Activated T-helper 17 cell treated with anti-CD3 and anti-CD28 coated beads, Interleukin-2, amount 50 U/mL, for 72 hours (primary cell): Measurements from ENCODE around the gene MSX1. TPM values are rescaled to one million over a fixed set of nuclear protein-coding genes. Genes with fewer than 3 reads are reported as not detected.

Experiments used
- ATAC-seq: fragments of 150-1000 bp; cut with Tn5 transposase; replicated peaks from 2 replicates; pipeline ENCODE4 v1.10.0; 2021; ENCODE audit warnings: mild to moderate bottlenecking, moderate library complexity
- H3K27ac Mint-ChIP-seq: one replicate; pipeline ENCODE4 v1.8.0; 2022; ENCODE audit warnings: mixed read lengths
- H3K27me3 Mint-ChIP-seq: one replicate; pipeline ENCODE4 v1.8.0; 2022; ENCODE audit warnings: mixed read lengths
- H3K36me3 Mint-ChIP-seq: one replicate; pipeline ENCODE4 v1.8.0; 2022; ENCODE audit warnings: low read depth, mild to moderate bottlenecking, mixed read lengths
- H3K4me1 Mint-ChIP-seq: one replicate; pipeline ENCODE4 v1.8.0; 2022; ENCODE audit warnings: mixed read lengths
- H3K4me3 Mint-ChIP-seq: one replicate; pipeline ENCODE4 v1.8.0; 2022; ENCODE audit warnings: mild to moderate bottlenecking, mixed read lengths
- H3K9me3 Mint-ChIP-seq: one replicate; pipeline ENCODE4 v1.8.0; 2022; ENCODE audit warnings: mixed read lengths
- total RNA-seq, 2 donors: library from RNA; stranded (reverse); gene quantifications; one replicate each; pipeline ENCODE4 v1.2.3, GENCODE V29; 2022

MSX1 gene
- total RNA-seq, 2 donors from 2014 or later, result not detected

GRCh38 chr4:4831266-4831665, 28.2 kb upstream of the MSX1 start:
- Mint-ChIP-seq H3K9me3 (peaks cover 9% of the 10 kb centered on the region), H3K4me1 (no peaks in the 10 kb centered on the region), H3K36me3 (no peaks in the 10 kb centered on the region), H3K4me3 (no peak overlapping the region), H3K27ac (no peak overlapping the region), H3K27me3 (peaks cover 21% of the 10 kb centered on the region)
- ATAC-seq, result no peak

- H3K36me3 Mint-ChIP-seq, result no peaks in the 10 kb centered on the region
- no peak for ATAC-seq
- no peak overlapping the region for H3K4me3 Mint-ChIP-seq
- peaks cover 21% of the 10 kb centered on the region for H3K27me3 Mint-ChIP-seq
- H3K27ac Mint-ChIP-seq, result no peak overlapping the region
- H3K9me3 Mint-ChIP-seq, result peaks cover 9% of the 10 kb centered on the region
- H3K4me1 Mint-ChIP-seq, result no peaks in the 10 kb centered on the region
These were observed 27.6 kb upstream of the MSX1 start for GRCh38 chr4:4831825-4832224.

DNA sequence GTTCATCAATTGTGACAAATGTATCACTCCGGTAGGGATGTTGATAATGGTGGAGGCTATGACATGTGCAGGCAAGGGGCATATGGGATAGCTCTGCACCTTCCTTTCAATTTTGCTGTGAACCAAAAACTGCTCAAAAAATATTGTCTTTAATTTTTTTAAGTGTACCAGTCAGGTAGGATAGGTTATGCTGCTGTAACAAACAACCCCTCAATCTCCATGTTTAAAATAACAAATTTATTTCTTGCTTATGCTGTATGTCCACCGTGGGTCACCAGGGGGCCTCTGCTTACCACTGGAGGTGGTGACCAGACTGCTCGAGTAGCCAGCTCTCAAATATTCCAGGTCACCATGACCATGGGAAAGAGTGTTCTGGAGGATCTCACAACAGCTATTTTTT, 23.4 kb upstream of the MSX1 start:
- H3K4me3 Mint-ChIP-seq, result no peak overlapping the region
- no peaks in the 10 kb centered on the region for H3K36me3 Mint-ChIP-seq
- H3K9me3 Mint-ChIP-seq, result peaks cover 9% of the 10 kb centered on the region
- H3K27me3 Mint-ChIP-seq, result peaks cover 23% of the 10 kb centered on the region
- H3K4me1 Mint-ChIP-seq, result no peaks in the 10 kb centered on the region
- no peak for ATAC-seq
- no peak overlapping the region for H3K27ac Mint-ChIP-seq

DNA sequence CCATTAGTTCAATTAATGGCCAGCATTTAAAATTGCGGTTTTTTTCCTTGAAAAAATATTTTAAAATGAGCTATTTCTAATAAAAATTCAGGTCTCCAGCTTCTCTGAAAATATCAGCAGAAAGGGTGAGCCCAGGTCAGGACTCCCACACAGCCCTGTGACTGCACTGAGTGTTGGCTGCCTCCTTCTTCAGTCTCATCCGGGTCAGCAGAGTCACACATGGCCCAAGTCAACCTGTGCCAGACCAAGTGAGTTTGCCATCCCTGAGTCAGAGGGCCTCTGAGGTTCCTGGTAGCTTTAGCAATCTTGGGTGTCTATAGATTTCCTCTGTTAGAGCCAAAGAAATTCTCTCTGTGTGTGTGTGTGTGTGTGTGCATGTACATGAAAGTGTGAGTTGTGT, 22.1 kb upstream of the MSX1 start:
- H3K4me3 Mint-ChIP-seq, result no peak overlapping the region
- peaks cover 20% of the 10 kb centered on the region for H3K27me3 Mint-ChIP-seq
- ATAC-seq, result no peak
- no peak overlapping the region for H3K27ac Mint-ChIP-seq
- H3K4me1 Mint-ChIP-seq, result no peaks in the 10 kb centered on the region
- H3K9me3 Mint-ChIP-seq, result peaks cover 9% of the 10 kb centered on the region
- no peaks in the 10 kb centered on the region for H3K36me3 Mint-ChIP-seq

GRCh38 chr4:4838051-4838935, 21.2 kb upstream of the MSX1 start:
- Mint-ChIP-seq H3K4me1 (peaks cover 5% of the 10 kb centered on the region), H3K4me3 (no peak overlapping the region), H3K9me3 (peaks cover 9% of the 10 kb centered on the region), H3K27ac (no peak overlapping the region), H3K27me3 (peaks cover 20% of the 10 kb centered on the region), H3K36me3 (no peaks in the 10 kb centered on the region)
- no peak for ATAC-seq

DNA sequence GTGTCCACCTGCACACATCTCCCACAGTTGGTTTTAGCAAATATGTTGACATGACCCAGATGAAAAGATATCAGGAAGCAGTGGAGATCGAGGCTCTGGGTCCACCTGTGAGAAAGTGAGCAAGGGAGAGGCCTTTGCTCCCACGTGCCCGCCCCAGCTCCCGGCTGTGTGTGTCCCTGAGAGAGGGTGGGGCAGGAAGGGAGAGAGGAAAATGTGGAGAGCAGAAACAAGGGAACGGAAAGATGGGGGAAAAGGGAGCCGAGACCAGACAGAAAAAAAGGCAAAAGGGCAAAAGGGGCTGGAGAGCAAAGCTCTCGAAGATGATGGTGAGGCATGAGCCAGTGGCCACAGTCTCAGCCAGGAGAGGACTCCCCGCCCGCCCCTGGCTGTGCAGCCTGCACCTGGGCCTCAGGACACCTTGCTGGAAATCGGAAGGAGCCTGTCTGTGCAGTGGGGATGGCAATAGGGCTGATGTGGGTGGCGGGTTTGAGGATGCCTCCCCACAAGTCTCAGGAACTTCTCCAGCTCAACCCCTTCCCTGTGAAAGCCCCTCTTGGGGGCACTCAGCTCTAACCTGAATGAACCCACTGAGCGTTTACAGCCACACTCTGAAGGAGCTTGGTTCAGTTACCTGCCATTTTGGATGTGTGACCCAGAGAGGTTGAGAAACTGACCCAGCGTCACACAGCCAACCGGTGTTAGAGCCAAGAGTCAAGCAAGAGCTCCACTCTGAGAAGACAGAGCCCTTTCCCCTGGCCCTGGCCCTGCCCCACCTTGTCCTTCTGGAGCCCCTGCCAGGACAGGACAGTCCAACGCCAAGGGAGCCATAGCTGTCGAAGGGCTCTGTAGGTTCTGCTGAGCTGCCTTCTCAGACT, 20.3 kb upstream of the MSX1 start:
- no peaks in the 10 kb centered on the region for H3K36me3 Mint-ChIP-seq
- no peak overlapping the region for H3K27ac Mint-ChIP-seq
- H3K4me3 Mint-ChIP-seq, result no peak overlapping the region
- no peak for ATAC-seq
- H3K9me3 Mint-ChIP-seq, result peaks cover 4% of the 10 kb centered on the region
- peaks cover 14% of the 10 kb centered on the region for H3K27me3 Mint-ChIP-seq
- peaks cover 5% of the 10 kb centered on the region for H3K4me1 Mint-ChIP-seq

- no peak overlapping the region for H3K27ac Mint-ChIP-seq
- no peak overlapping the region for H3K4me3 Mint-ChIP-seq
- no peak for ATAC-seq
- peaks cover 1% of the 10 kb centered on the region for H3K9me3 Mint-ChIP-seq
- H3K27me3 Mint-ChIP-seq, result peaks cover 17% of the 10 kb centered on the region
- peaks cover 5% of the 10 kb centered on the region for H3K4me1 Mint-ChIP-seq
- H3K36me3 Mint-ChIP-seq, result no peaks in the 10 kb centered on the region
These were observed 19.1 kb upstream of the MSX1 start for GRCh38 chr4:4840351-4840750.

GRCh38 chr4:4841156-4841555, 18.3 kb upstream of the MSX1 start:
- H3K9me3 Mint-ChIP-seq, result no peaks in the 10 kb centered on the region
- no peak for ATAC-seq
- peaks cover 19% of the 10 kb centered on the region for H3K27me3 Mint-ChIP-seq
- H3K36me3 Mint-ChIP-seq, result no peaks in the 10 kb centered on the region
- H3K4me1 Mint-ChIP-seq, result peaks cover 5% of the 10 kb centered on the region
- H3K4me3 Mint-ChIP-seq, result no peak overlapping the region
- H3K27ac Mint-ChIP-seq, result no peak overlapping the region

- H3K4me1 Mint-ChIP-seq, result peaks cover 5% of the 10 kb centered on the region
- H3K9me3 Mint-ChIP-seq, result no peaks in the 10 kb centered on the region
- peak; percentile 88 for ATAC-seq
- no peaks in the 10 kb centered on the region for H3K36me3 Mint-ChIP-seq
- H3K27ac Mint-ChIP-seq, result no peak overlapping the region
- peak overlapping the region; percentile 29 for H3K4me3 Mint-ChIP-seq
- H3K27me3 Mint-ChIP-seq, result peaks cover 20% of the 10 kb centered on the region
These were observed 16.7 kb upstream of the MSX1 start for GRCh38 chr4:4842476-4843441.

- Mint-ChIP-seq H3K4me3 (no peak overlapping the region), H3K27me3 (peaks cover 19% of the 10 kb centered on the region), H3K36me3 (no peaks in the 10 kb centered on the region), H3K27ac (no peak overlapping the region), H3K4me1 (peaks cover 5% of the 10 kb centered on the region), H3K9me3 (no peaks in the 10 kb centered on the region)
- no peak for ATAC-seq
These were observed 15.7 kb upstream of the MSX1 start for GRCh38 chr4:4843635-4844291.

DNA sequence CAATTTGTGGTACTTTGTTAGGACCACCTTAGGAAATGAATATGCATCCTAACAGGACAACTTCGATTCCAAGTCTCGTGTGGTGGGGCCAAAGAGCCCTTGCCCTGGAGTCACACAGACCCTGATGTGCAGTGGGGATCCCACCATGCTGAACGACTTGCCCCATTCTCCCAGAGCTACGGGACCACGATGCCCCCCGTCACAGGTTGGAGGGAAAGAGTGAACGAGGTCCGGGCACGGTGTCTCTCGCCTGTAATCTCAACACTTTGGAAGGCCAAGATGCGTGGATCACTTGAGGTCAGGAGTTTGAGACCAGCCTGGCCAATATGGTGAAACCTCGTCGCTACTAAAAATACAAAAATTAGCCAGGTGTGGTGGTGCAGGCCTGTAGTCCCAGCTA, 14.4 kb upstream of the MSX1 start:
- Mint-ChIP-seq H3K36me3 (no peaks in the 10 kb centered on the region), H3K27me3 (peaks cover 18% of the 10 kb centered on the region)

GRCh38 chr4:4847011-4847410, 12.5 kb upstream of the MSX1 start:
- Mint-ChIP-seq H3K4me3 (no peak overlapping the region), H3K9me3 (no peaks in the 10 kb centered on the region), H3K4me1 (peaks cover 5% of the 10 kb centered on the region), H3K27ac (no peak overlapping the region), H3K36me3 (no peaks in the 10 kb centered on the region), H3K27me3 (peaks cover 21% of the 10 kb centered on the region)
- no peak for ATAC-seq

More for the DNA sequence above, 14.4 kb upstream of the MSX1 start:
- no peak overlapping the region for H3K27ac Mint-ChIP-seq
- H3K4me1 Mint-ChIP-seq, result peaks cover 5% of the 10 kb centered on the region
- ATAC-seq, result no peak
- no peaks in the 10 kb centered on the region for H3K9me3 Mint-ChIP-seq
- H3K4me3 Mint-ChIP-seq, result no peak overlapping the region

GRCh38 chr4:4848540-4848939, 10.9 kb upstream of the MSX1 start:
- Mint-ChIP-seq H3K4me3 (no peak overlapping the region), H3K36me3 (no peaks in the 10 kb centered on the region), H3K4me1 (peaks cover 6% of the 10 kb centered on the region), H3K27me3 (peaks cover 29% of the 10 kb centered on the region), H3K27ac (no peak overlapping the region), H3K9me3 (no peaks in the 10 kb centered on the region)
- ATAC-seq, result no peak
